ENCODE results near the gene ARHGEF25.

Gene ARHGEF25

GRCh38 chr12:57577981-57578758 is 33.1 kb upstream of the ARHGEF25 start:
- Histone ChIP-seq H3K9ac (ENCODE audit: low read length) (no peak overlapping the region), H3K27ac (ENCODE audit: low read depth, low read length) (no peak overlapping the region), H3K9me3 (ENCODE audit: control insufficient read depth, insufficient read depth, low read depth, low read length) (no peaks in the 10 kb centered on the region), H3K36me3 (ENCODE audit: control insufficient read depth, insufficient read depth, low read length) (peaks cover 53% of the 10 kb centered on the region), H3K4me3 (ENCODE audit: low read depth, low read length) (no peak overlapping the region), H3K27me3 (ENCODE audit: control insufficient read depth, insufficient read depth, low read length) (no peaks in the 10 kb centered on the region), H3K4me1 (ENCODE audit: control insufficient read depth, insufficient read depth, low read length) (no peaks in the 10 kb centered on the region)

DNA sequence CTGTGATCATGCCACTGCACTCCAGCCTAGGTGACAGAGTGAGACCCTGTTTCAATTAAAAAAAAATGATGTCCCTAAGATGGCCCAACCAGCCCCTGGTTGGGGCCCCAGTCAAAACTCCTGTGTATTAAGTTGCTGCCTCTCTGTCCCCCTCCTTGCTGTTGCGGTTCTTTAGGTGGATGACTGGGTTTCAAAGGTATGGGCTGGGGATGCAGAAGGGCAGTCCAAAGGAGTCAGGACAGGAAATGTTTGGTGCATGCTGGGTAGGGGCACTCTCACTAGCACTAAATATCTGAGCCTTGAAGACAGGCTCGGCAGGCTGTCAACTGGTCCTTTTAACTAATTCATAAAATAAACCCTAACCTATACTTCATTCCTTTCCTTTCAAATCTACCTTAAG is 32.2 kb upstream of the ARHGEF25 start:
- Histone ChIP-seq H3K36me3 (ENCODE audit: control insufficient read depth, insufficient read depth, low read length) (peaks cover 53% of the 10 kb centered on the region), H3K27ac (ENCODE audit: low read depth, low read length) (no peak overlapping the region), H3K4me1 (ENCODE audit: control insufficient read depth, insufficient read depth, low read length) (no peaks in the 10 kb centered on the region; the same call in 1 of the 2 replicates), H3K27me3 (ENCODE audit: control insufficient read depth, insufficient read depth, low read length) (peaks cover under 1% of the 10 kb centered on the region; the same call in 1 of the 2 replicates), H3K4me3 (ENCODE audit: low read depth, low read length) (no peak overlapping the region), H3K9ac (ENCODE audit: low read length) (no peak overlapping the region), H3K9me3 (ENCODE audit: control insufficient read depth, insufficient read depth, low read depth, low read length) (no peaks in the 10 kb centered on the region)

- no peaks in the 10 kb centered on the region; the same call in 1 of the 2 replicates for H3K4me1 ChIP-seq (ENCODE audit: control insufficient read depth, insufficient read depth, low read length)
- peaks cover 50% of the 10 kb centered on the region for H3K36me3 ChIP-seq (ENCODE audit: control insufficient read depth, insufficient read depth, low read length)
- no peak overlapping the region for H3K27ac ChIP-seq (ENCODE audit: low read depth, low read length)
- no peaks in the 10 kb centered on the region for H3K9me3 ChIP-seq (ENCODE audit: control insufficient read depth, insufficient read depth, low read depth, low read length)
- no peak overlapping the region for H3K9ac ChIP-seq (ENCODE audit: low read length)
- no peak overlapping the region for H3K4me3 ChIP-seq (ENCODE audit: low read depth, low read length)
- H3K27me3 ChIP-seq (ENCODE audit: control insufficient read depth, insufficient read depth, low read length): peaks cover 6% of the 10 kb centered on the region; the same call in 1 of the 2 replicates
Measured at GRCh38 chr12:57579677-57580465, 31.4 kb upstream of the ARHGEF25 start.

- Histone ChIP-seq H3K36me3 (ENCODE audit: control insufficient read depth, insufficient read depth, low read length) (peaks cover 46% of the 10 kb centered on the region), H3K4me1 (ENCODE audit: control insufficient read depth, insufficient read depth, low read length) (no peaks in the 10 kb centered on the region; the same call in 1 of the 2 replicates), H3K9me3 (ENCODE audit: control insufficient read depth, insufficient read depth, low read depth, low read length) (no peaks in the 10 kb centered on the region), H3K27ac (ENCODE audit: low read depth, low read length) (no peak overlapping the region), H3K9ac (ENCODE audit: low read length) (no peak overlapping the region), H3K4me3 (ENCODE audit: low read depth, low read length) (no peak overlapping the region), H3K27me3 (ENCODE audit: control insufficient read depth, insufficient read depth, low read length) (peaks cover 6% of the 10 kb centered on the region; the same call in 1 of the 2 replicates)
Measured at GRCh38 chr12:57580466-57580795, 30.8 kb upstream of the ARHGEF25 start.

DNA sequence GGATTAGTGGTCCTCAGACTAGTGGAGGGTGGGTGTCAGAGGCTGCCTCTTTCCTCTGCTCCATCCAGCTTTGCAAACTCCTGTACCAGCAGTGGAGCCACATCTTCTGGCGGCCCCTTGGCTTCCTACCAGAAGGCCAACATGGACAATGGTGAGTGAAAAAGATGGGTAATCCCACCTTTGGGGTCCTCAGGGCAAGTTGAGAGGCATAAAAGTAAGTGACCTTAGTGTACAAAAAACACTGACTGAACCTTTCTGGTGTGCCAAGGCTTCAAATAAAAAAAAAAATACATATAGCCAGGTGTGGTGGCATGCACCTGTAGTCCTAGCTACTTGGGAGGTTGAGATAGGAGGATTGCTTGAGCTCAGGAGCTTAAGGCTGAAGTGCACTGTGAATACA is 29.4 kb upstream of the ARHGEF25 start:
- Histone ChIP-seq H3K36me3 (ENCODE audit: control insufficient read depth, insufficient read depth, low read length) (peaks cover 33% of the 10 kb centered on the region), H3K9ac (ENCODE audit: low read length) (no peak overlapping the region), H3K9me3 (ENCODE audit: control insufficient read depth, insufficient read depth, low read depth, low read length) (no peaks in the 10 kb centered on the region), H3K27ac (ENCODE audit: low read depth, low read length) (no peak overlapping the region), H3K4me1 (ENCODE audit: control insufficient read depth, insufficient read depth, low read length) (no peaks in the 10 kb centered on the region; the same call in 1 of the 2 replicates), H3K27me3 (ENCODE audit: control insufficient read depth, insufficient read depth, low read length) (peaks cover 6% of the 10 kb centered on the region; the same call in 1 of the 2 replicates), H3K4me3 (ENCODE audit: low read depth, low read length) (no peak overlapping the region)

DNA sequence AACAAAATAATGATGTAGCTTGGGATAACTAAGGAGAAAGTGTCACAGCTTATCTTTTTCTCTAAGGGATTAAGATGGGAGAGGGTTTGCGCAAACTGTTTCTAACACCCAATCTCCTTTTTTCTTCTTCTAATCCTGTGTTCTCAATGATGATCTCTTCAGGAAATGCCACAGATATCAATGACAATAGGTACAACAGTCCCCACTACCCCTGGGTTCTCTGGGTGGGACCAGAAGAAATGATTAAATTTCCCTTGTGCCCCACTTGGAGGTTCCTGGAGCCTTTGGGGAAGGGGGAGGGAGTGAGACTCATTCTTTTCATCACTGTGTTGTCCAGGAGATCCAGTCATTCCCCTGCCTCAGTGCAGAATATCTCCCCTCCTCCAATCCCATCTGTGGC is 28.8 kb upstream of the ARHGEF25 start:
- Histone ChIP-seq H3K9me3 (ENCODE audit: control insufficient read depth, insufficient read depth, low read depth, low read length) (no peaks in the 10 kb centered on the region), H3K27me3 (ENCODE audit: control insufficient read depth, insufficient read depth, low read length) (peaks cover 6% of the 10 kb centered on the region; the same call in 1 of the 2 replicates), H3K4me3 (ENCODE audit: low read depth, low read length) (no peak overlapping the region), H3K4me1 (ENCODE audit: control insufficient read depth, insufficient read depth, low read length) (no peaks in the 10 kb centered on the region; the same call in 1 of the 2 replicates), H3K27ac (ENCODE audit: low read depth, low read length) (no peak overlapping the region), H3K9ac (ENCODE audit: low read length) (no peak overlapping the region), H3K36me3 (ENCODE audit: control insufficient read depth, insufficient read depth, low read length) (peaks cover 30% of the 10 kb centered on the region)

GRCh38 chr12:57583008-57583831 is 28.0 kb upstream of the ARHGEF25 start:
- Histone ChIP-seq H3K9me3 (ENCODE audit: control insufficient read depth, insufficient read depth, low read depth, low read length) (no peaks in the 10 kb centered on the region), H3K4me3 (ENCODE audit: low read depth, low read length) (no peak overlapping the region), H3K36me3 (ENCODE audit: control insufficient read depth, insufficient read depth, low read length) (peaks cover 23% of the 10 kb centered on the region), H3K27me3 (ENCODE audit: control insufficient read depth, insufficient read depth, low read length) (peaks cover 14% of the 10 kb centered on the region; the same call in 1 of the 2 replicates), H3K4me1 (ENCODE audit: control insufficient read depth, insufficient read depth, low read length) (no peaks in the 10 kb centered on the region; the same call in 1 of the 2 replicates), H3K9ac (ENCODE audit: low read length) (no peak overlapping the region), H3K27ac (ENCODE audit: low read depth, low read length) (no peak overlapping the region)

DNA sequence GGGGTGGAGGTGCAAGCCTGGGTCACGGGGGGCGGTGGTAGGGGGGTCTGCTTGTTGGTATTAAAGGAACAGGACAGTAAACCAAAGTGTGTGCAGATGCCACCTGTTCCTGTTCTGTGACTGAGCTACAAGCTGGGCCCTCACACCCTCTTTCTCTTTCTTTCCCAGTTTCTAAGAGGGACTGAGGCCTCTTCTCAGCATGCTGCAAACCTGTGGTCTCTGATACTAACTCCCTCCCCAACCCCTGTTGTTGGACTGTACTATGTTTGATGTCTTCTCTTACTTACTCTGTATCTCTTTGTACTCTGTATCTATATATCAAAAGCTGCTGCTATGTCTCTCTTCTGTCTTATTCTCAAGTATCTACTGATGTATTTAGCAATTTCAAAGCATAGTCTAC is 27.2 kb upstream of the ARHGEF25 start:
- H3K36me3 ChIP-seq (ENCODE audit: control insufficient read depth, insufficient read depth, low read length): peaks cover 17% of the 10 kb centered on the region; the same call in 1 of the 2 replicates
- H3K9ac ChIP-seq (ENCODE audit: low read length): no peak overlapping the region
- no peaks in the 10 kb centered on the region; the same call in 1 of the 2 replicates for H3K4me1 ChIP-seq (ENCODE audit: control insufficient read depth, insufficient read depth, low read length)
- H3K27me3 ChIP-seq (ENCODE audit: control insufficient read depth, insufficient read depth, low read length): peaks cover 16% of the 10 kb centered on the region; the same call in 1 of the 2 replicates
- no peak overlapping the region for H3K27ac ChIP-seq (ENCODE audit: low read depth, low read length)
- no peak overlapping the region for H3K4me3 ChIP-seq (ENCODE audit: low read depth, low read length)
- H3K9me3 ChIP-seq (ENCODE audit: control insufficient read depth, insufficient read depth, low read depth, low read length): no peaks in the 10 kb centered on the region

DNA sequence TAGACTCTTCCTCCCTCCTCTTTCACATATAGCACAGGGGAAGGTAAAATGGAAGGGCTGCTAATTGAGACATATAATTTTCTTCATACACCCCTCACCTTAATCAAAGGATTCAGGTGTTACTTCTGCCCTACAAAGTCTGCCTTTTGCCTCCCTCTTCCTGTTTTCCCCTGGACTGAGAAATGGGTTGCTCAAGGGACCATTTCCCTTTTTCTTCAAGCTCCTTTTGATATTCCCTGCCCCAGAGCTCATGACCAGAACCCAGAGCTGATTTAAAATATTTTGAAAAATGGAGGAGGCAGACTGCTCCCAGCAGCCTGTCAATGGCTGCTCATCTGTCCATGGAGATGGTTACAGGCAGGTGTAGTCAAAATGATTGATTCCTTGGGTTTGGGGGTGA is 26.5 kb upstream of the ARHGEF25 start:
- Histone ChIP-seq H3K36me3 (ENCODE audit: control insufficient read depth, insufficient read depth, low read length) (peaks cover 14% of the 10 kb centered on the region; the same call in 1 of the 2 replicates), H3K4me3 (ENCODE audit: low read depth, low read length) (no peak overlapping the region), H3K9ac (ENCODE audit: low read length) (no peak overlapping the region), H3K9me3 (ENCODE audit: control insufficient read depth, insufficient read depth, low read depth, low read length) (no peaks in the 10 kb centered on the region), H3K27ac (ENCODE audit: low read depth, low read length) (no peak overlapping the region), H3K4me1 (ENCODE audit: control insufficient read depth, insufficient read depth, low read length) (no peaks in the 10 kb centered on the region; the same call in 1 of the 2 replicates), H3K27me3 (ENCODE audit: control insufficient read depth, insufficient read depth, low read length) (peaks cover 16% of the 10 kb centered on the region; the same call in 1 of the 2 replicates)

GRCh38 chr12:57585156-57585555 is 26.1 kb upstream of the ARHGEF25 start:
- peaks cover 16% of the 10 kb centered on the region; the same call in 1 of the 2 replicates for H3K27me3 ChIP-seq (ENCODE audit: control insufficient read depth, insufficient read depth, low read length)
- H3K9ac ChIP-seq (ENCODE audit: low read length): no peak overlapping the region

More at GRCh38 chr12:57585156-57585555, 26.1 kb upstream of the ARHGEF25 start:
- Histone ChIP-seq H3K4me1 (ENCODE audit: control insufficient read depth, insufficient read depth, low read length) (no peaks in the 10 kb centered on the region; the same call in 1 of the 2 replicates), H3K27ac (ENCODE audit: low read depth, low read length) (no peak overlapping the region), H3K36me3 (ENCODE audit: control insufficient read depth, insufficient read depth, low read length) (peaks cover 10% of the 10 kb centered on the region; the same call in 1 of the 2 replicates), H3K4me3 (ENCODE audit: low read depth, low read length) (no peak overlapping the region), H3K9me3 (ENCODE audit: control insufficient read depth, insufficient read depth, low read depth, low read length) (no peaks in the 10 kb centered on the region)
